GM13976 (cell line): ENCODE results near the gene MRPL27.

ENCODE experiments used
- DNase-seq: peaks from one replicate; pipeline ENCODE4 v3.0.0; 2012; ENCODE audit warnings: low spot score
- CTCF ChIP-seq: IDR thresholded peaks from 2 replicates; pipeline ENCODE4 v1.5.1; 2012; ENCODE audit warnings: borderline replicate concordance, mild to moderate bottlenecking; ENCODE audit not compliant: insufficient read depth; ENCODE audit errors: extremely low read depth, missing control alignments, control extremely low read depth
- in situ Hi-C: fragments of 300-500 bp; cut with MboI; formaldehyde crosslinking; loops from one replicate; pipeline ENCODE4 v1.12.0; 2022; ENCODE audit warnings: low sequenced_read_pairs, mixed read lengths, inconsistent platforms; ENCODE audit not compliant: unreplicated experiment

The MRPL27 gene

GRCh38 chr17:50360486-50361115 is 12.4 kb downstream of the MRPL27 start:
- no peak for TF ChIP-seq CTCF
- DNase-seq, result no peak
- in situ Hi-C loops, result no loop called here

GRCh38 chr17:50359998-50360461 is 13.0 kb downstream of the MRPL27 start:
- in situ Hi-C loops, result no loop called here
- TF ChIP-seq CTCF, result no peak
- DNase-seq, result no peak

DNA sequence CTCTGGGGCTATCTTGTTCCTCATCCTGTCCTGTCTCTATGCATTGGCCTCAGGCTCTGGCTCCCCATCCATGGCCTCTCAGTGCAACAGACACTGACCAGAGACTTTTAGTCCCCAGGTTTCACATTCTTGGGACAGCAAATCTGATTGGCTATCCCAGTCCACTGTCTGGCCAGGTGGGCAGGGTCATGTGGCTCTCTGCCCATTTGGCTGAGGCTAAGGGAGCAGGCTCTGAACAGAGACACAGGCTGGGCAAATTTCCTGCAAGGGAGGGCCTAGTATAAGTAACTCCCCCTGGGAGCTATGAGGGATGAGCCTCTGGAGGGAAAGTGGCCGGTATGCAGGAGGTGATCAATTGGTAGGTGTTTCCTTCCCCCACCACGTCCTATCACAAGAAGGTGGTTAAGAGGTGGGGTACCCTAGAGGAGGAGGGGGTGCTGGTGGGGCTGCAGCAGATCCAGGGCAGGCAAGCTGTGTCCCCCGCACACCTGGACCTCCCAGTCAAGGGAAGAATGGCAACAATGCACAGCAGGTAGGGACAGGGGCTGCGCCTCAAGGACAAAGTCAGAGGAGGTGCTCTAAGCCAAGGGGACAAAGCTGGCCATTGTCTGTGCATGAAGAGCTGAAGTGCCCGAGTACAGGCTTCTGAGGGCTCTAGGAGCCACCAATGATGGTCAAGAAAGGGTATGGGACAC is 13.8 kb downstream of the MRPL27 start:
- no peak for DNase-seq
- in situ Hi-C loops, result no loop called here
- TF ChIP-seq CTCF, result no peak

DNA sequence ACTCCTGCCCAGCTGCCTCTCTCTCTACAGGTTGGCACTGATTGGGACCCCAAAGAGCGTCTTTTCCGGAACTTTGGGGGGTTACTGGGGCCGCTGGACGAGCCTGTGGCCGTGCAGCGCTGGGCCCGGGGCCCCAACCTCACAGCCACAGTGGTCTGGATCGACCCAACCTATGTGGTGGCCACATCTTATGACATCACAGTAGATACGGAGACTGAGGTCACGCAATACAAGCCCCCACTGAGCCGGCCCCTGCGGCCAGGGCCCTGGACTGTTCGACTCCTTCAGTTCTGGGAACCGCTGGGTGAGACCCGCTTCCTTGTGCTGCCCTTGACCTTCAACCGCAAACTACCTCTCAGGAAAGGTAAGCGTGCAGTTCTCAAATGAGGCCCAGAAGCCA is 14.8 kb downstream of the MRPL27 start:
- in situ Hi-C loops, result no loop called here

DNA sequence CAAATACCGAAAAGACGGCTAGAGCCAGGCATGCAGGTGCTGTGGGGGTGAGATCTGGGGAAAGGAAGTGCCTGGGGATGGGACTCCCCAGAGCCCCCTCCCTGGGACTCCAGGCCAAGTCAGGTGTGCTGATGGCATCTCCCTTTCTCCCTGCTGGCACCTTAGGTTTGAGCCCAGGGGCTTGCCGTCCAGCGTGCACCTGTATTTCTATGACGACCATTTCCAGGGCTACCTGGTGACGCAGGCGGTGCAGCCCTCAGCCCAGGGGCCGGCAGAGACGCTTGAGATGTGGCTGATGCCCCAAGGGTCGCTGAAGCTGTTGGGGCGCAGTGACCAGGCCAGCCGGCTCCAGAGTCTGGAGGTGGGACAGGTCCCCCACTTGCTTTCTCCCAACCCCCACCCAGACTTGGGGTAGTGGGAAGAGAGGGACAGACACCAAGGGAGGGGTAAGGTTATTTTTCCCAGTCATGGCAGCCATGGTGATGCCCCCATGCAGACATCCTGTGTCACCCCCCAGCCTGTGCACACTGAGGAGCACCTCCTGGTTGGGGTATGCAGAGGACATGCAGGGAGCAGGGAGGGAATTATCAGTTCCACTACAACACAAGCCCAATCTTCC is 16.0 kb downstream of the MRPL27 start:
- DNase-seq, result no peak
- no peak for TF ChIP-seq CTCF
- in situ Hi-C loops, result no loop called here

More for the DNA sequence above, 14.8 kb downstream of the MRPL27 start:
- TF ChIP-seq CTCF, result no peak
- no peak for DNase-seq

DNA sequence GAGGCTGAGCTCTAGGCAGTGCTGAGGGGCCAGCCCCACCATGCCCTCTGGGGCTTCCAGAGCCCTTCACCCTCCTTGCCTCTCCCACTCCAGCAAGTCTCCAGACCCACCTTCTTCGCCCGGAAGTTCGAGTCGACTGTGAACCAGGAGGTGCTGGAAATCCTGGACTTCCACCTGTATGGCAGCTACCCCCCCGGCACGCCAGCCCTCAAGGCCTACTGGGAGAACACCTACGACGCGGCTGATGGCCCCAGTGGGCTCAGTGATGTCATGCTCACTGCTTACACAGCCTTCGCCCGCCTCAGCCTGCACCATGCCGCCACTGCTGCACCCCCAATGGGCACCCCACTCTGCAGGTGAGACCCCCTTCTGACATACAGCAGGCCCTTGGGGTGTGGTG is 16.6 kb downstream of the MRPL27 start:
- TF ChIP-seq CTCF, result no peak
- in situ Hi-C loops, result no loop called here

More for the DNA sequence above, 16.6 kb downstream of the MRPL27 start:
- DNase-seq, result no peak
